M059J (cell line): ENCODE measurements around the gene TUNAR. TPM values are rescaled to one million over a fixed set of nuclear protein-coding genes. Genes with fewer than 3 reads are reported as not detected.

Experiments used
- total RNA-seq: library from RNA; depleted of rRNA; stranded (reverse); fragments of >200 nt; shearing (Covaris generic); gene quantifications from 2 replicates; pipeline ENCODE4 v1.2.3, GENCODE V29; 2014; rRNA removed

Gene TUNAR
- total RNA-seq, 1 experiment from 2014 or later = not detected

Other genes with a start within 250 kb of the TUNAR start
- not detected in 2 replicates for gene TCL1B, start 190.4 kb upstream of the TUNAR start, total RNA-seq
- not detected in 2 replicates for gene TCL1A, start 162.7 kb upstream of the TUNAR start, total RNA-seq
- 0.34 and 2.0 TPM in 2 replicates for gene C14orf132, start 162.5 kb downstream of the TUNAR start, total RNA-seq